C4-2B (cell line): Measurements from ENCODE around the gene GALNTL6.

Source experiments
- CTCF ChIP-seq: fragments of 450-650 bp; conservative IDR thresholded peaks from 2 replicates; pipeline ENCODE4 v1.5.1; 2017; ENCODE audit warnings: mild to moderate bottlenecking
- ZFX ChIP-seq: fragments of 450-650 bp; IDR thresholded peaks from 2 replicates; pipeline ENCODE4 v1.6.1; 2017

DNA sequence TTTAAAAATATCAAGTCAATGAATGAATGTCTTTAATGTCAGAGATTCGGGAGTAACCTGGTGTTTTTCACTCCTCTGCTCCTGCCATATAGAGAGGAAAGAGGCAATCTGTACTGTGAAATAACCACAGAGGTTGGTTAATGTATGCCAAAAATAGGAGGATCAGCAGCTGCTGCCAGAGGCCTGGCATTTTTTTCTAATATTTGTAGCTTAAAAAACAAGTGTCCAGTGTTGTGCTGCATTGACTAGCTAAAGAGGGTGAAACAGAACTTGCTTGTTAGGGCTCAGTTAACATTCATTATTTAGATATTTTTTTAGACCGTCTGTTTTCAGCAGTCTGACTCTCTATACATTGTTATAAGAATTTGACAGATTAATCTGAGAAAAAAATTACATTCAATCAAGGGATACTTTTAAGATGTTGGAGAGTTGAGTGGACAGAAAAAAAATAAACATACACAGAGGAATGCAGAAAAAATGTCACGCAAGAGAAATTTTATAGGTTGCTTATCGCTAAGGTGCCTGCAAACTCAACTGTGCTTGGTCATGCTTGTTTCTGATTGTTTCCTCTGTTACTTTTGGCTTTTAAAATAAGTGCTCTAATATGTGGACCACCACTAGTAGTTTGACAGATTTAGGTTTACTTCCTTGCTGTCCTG lies 963.1 kb downstream of the GALNTL6 start:
- TF ChIP-seq CTCF: no peak
- TF ChIP-seq ZFX: no peak
